GM18951 (cell line): ENCODE measurements around the gene MYOCD.

Experiments used
- POLR2A ChIP-seq: IDR thresholded peaks from 4 replicates; pipeline ENCODE4 v1.6.1; 2011; ENCODE audit warnings: mild to moderate bottlenecking; ENCODE audit not compliant: insufficient read length, insufficient read depth; ENCODE audit errors: extremely low read depth
- in situ Hi-C: fragments of 300-500 bp; cut with MboI; formaldehyde crosslinking; loops from one replicate; pipeline ENCODE4 v1.12.0; 2022; ENCODE audit warnings: low sequenced_read_pairs, mixed read lengths, inconsistent platforms; ENCODE audit not compliant: unreplicated experiment

MYOCD gene

GRCh38 chr17:12709063-12709462, 43.4 kb downstream of the MYOCD start:
- in situ Hi-C loops = no loop called here
- no peak for TF ChIP-seq POLR2A

GRCh38 chr17:12712415-12712814, 46.7 kb downstream of the MYOCD start:
- in situ Hi-C loops = no loop called here
- no peak for TF ChIP-seq POLR2A

- in situ Hi-C loops = no loop called here
- no peak for TF ChIP-seq POLR2A
Measured at GRCh38 chr17:12712941-12713340, 47.3 kb downstream of the MYOCD start.

- TF ChIP-seq POLR2A = no peak
- in situ Hi-C loops = no loop called here
Measured at GRCh38 chr17:12719948-12720347, 54.3 kb downstream of the MYOCD start.

- no peak for TF ChIP-seq POLR2A
Measured at GRCh38 chr17:12721581-12721980, 55.9 kb downstream of the MYOCD start.

GRCh38 chr17:12722282-12722681, 56.6 kb downstream of the MYOCD start:
- in situ Hi-C loops = no loop called here
- no peak for TF ChIP-seq POLR2A

More at GRCh38 chr17:12721581-12721980, 55.9 kb downstream of the MYOCD start:
- in situ Hi-C loops = no loop called here

GRCh38 chr17:12726131-12726530, 60.4 kb downstream of the MYOCD start:
- no peak for TF ChIP-seq POLR2A
- in situ Hi-C loops = no loop called here

GRCh38 chr17:12727076-12727760, 61.5 kb downstream of the MYOCD start:
- in situ Hi-C loops = no loop called here
- no peak for TF ChIP-seq POLR2A

GRCh38 chr17:12727881-12728280, 62.2 kb downstream of the MYOCD start:
- in situ Hi-C loops = no loop called here

GRCh38 chr17:12729086-12729485, 63.4 kb downstream of the MYOCD start:
- in situ Hi-C loops = no loop called here
- no peak for TF ChIP-seq POLR2A

More at GRCh38 chr17:12727881-12728280, 62.2 kb downstream of the MYOCD start:
- no peak for TF ChIP-seq POLR2A

- TF ChIP-seq POLR2A = no peak
- in situ Hi-C loops = no loop called here
Measured at GRCh38 chr17:12730421-12730820, 64.7 kb downstream of the MYOCD start.

GRCh38 chr17:12730931-12731521, 65.3 kb downstream of the MYOCD start:
- in situ Hi-C loops = no loop called here
- no peak for TF ChIP-seq POLR2A

GRCh38 chr17:12731839-12732238, 66.1 kb downstream of the MYOCD start:
- in situ Hi-C loops = no loop called here
- no peak for TF ChIP-seq POLR2A

- no peak for TF ChIP-seq POLR2A
- in situ Hi-C loops = no loop called here
Measured at GRCh38 chr17:12732366-12732765, 66.7 kb downstream of the MYOCD start.

GRCh38 chr17:12734926-12735325, 69.2 kb downstream of the MYOCD start:
- in situ Hi-C loops = no loop called here
- no peak for TF ChIP-seq POLR2A

GRCh38 chr17:12735517-12735916, 69.8 kb downstream of the MYOCD start:
- in situ Hi-C loops = no loop called here
- TF ChIP-seq POLR2A = no peak
